Heart left ventricle (tissue), 16 donors: Measurements from ENCODE around the gene NUDT2. TPM values are rescaled to one million over a fixed set of nuclear protein-coding genes. Genes with fewer than 3 reads are reported as not detected.
"Not testable (repeated sequence)": the region's sequence is repeated elsewhere in the genome, so short reads cannot be mapped to it uniquely, and the experiment has no call there.

Source experiments
- ATAC-seq, 4 donors: fragments of 200-7000 bp; cut with Tn5 transposase; one replicate each; pipeline ENCODE4 v1.9.1; 2020 to 2022; ENCODE audit warnings: moderate library complexity in 4 of 4, mild to moderate bottlenecking in 3 of 4, moderate number of reproducible peaks in 1 of 4
- DNase-seq, 5 donors: peaks; one replicate each; pipeline ENCODE4 v3.0.0-alpha.2; 2020
- H3K27ac ChIP-seq, 12 donors: fragments of 200-600 bp; sonication (generic) in 4 of 12; one replicate each; pipeline versions ENCODE4 v1.5.0 to v1.8.0; 2016 to 2022; ENCODE audit warnings: mild to moderate bottlenecking in 2 of 12
- H3K27me3 ChIP-seq, 9 donors: fragments of 200-600 bp; sonication (generic) in 2 of 9; one replicate each; pipeline versions ENCODE4 v1.5.1 to v1.8.0; 2016 to 2022; ENCODE audit warnings: mild to moderate bottlenecking in 3 of 9
- H3K36me3 ChIP-seq, 9 donors: fragments of 200-600 bp; sonication (generic) in 2 of 9; one replicate each; pipeline versions ENCODE4 v1.5.0 to v1.8.0; 2018 to 2022; ENCODE audit warnings: mild to moderate bottlenecking in 2 of 9
- H3K4me1 ChIP-seq, 12 donors: fragments of 200-600 bp; sonication (generic) in 4 of 12; one replicate each; pipeline versions ENCODE4 v1.5.0 to v1.8.0; 2016 to 2022; ENCODE audit warnings: mild to moderate bottlenecking in 3 of 12
- H3K4me3 ChIP-seq, 12 donors: fragments of 200-600 bp; sonication (generic) in 4 of 12; one replicate each; pipeline versions ENCODE4 v1.5.0 to v1.8.0; 2017 to 2022; ENCODE audit warnings: mild to moderate bottlenecking in 9 of 12, moderate library complexity in 4 of 12
- H3K9me3 ChIP-seq, 12 donors: fragments of 200-600 bp; sonication (generic) in 4 of 12; one replicate each; pipeline versions ENCODE4 v1.5.0 to v1.8.0; 2016 to 2022; ENCODE audit warnings: mild to moderate bottlenecking in 1 of 12
- CTCF ChIP-seq, 12 donors: fragments of 200-600 bp; sonication (generic) in 4 of 12; IDR thresholded peaks; one replicate each; pipeline versions ENCODE4 v1.5.0 to v1.8.0; 2018 to 2022; ENCODE audit warnings: antibody characterized with exemption in 12 of 12, mild to moderate bottlenecking in 5 of 12
- POLR2A ChIP-seq, 2 donors: fragments of 450-650 bp; IDR thresholded peaks; one replicate each; pipeline ENCODE4 v1.6.1; 2017; ENCODE audit warnings: antibody characterized with exemption in 2 of 2, mild to moderate bottlenecking in 2 of 2, moderate library complexity in 2 of 2
- WGBS, 4 donors: extraction: QIAGEN DNeasy Blood & Tissue Kit in 2 of 4; methylation state at CpG; one replicate each; pipeline versions ENCODE4 v1.1.5 to v1.1.7; 2013 to 2018; 5-methylcytosine and 5-hydroxymethylcytosine counted together
- intact Hi-C, 10 donors: fragments of 100-400 bp; cut with DNase I; formaldehyde crosslinking; loops; one replicate each; pipeline versions ENCODE4 v1.11.1 to v1.14.2; 2022
- polyA plus RNA-seq, 2 donors: library from polyadenylated mRNA; stranded (reverse); fragments of 200-250 nt; gene quantifications; one replicate each; pipeline ENCODE4 v1.2.3, GENCODE V29; 2013
- total RNA-seq, 9 donors: library from RNA; depleted of rRNA in 2 of 9; stranded (reverse); fragments of >200 nt in 2 of 9; fragmentation: NEBNext Ultra II Directional in 3 of 9; extraction: Animal tissue kit (Norgen Biotek cat#: 25700) in 3 of 9; gene quantifications; one replicate each; pipeline versions ENCODE4 v1.1.0 to v1.2.4, GENCODE V29; 2016 to 2023
- donor health status: ischemic (EF 13 %, LVEDD 7.1; RV severe dilation, severe dysfunction).
- donor health status: healthy with polysubstance abuse.
- donor health status: DM: no; HTN: yes; CAD: no.
- donor health status: DM: no; HTN: no; CAD: no.
- donor health status: ischemic (EF 25% LVEDD 6.9; RV normal size, moderate dysfunction).
- donor health status: ischemic (EF 25% LVEDD 5.7; RV mildly dilated, moderate dysfunction).
- donor health status: healthy.
- donor health status: DM: yes; HTN: yes; CAD: no.
- donor health status: ischemic (EF 35%, LVEDD 5.7; RV mildly dilated, moderate dysfunction).
- donor health status: nonischemic (EF 11% LVEDD 7.7; RV severe dilation, severe dysfunction).
- donor health status: DM: yes; HTN: yes; CAD: no.
- donor health status: PGD.
- donor health status: ischemic (EF 29% LVEDD 5.4; RV normal size, mild dysfunction).
- donor health status: nonischemic (EF 23%, LVEDD 6.1; RV moderate dilation, normal function).

NUDT2 gene
- total and polyA plus RNA-seq, 11 donors = 14.1 to 27.6 (median 17.5) TPM

GRCh38 chr9:34362614-34363214 lies 33.3 kb downstream of the NUDT2 start:
- TF ChIP-seq POLR2A (IDR thresholded peaks at IDR 0.05) (no peak), CTCF (IDR thresholded peaks at IDR 0.05) (no peak)
- peaks cover 0 to 25% (median 15%) of the 10 kb centered on the region in 12 donors for H3K4me1 ChIP-seq
- peaks cover 0 to 5% (median 0%) of the 10 kb centered on the region in 12 donors for H3K9me3 ChIP-seq
- H3K27me3 ChIP-seq = no peaks in the 10 kb centered on the region
- H3K27ac ChIP-seq = peak overlapping the region in 11 of 12 donors; percentile 42 to 92 (median 77)
- peaks cover 0 to 3% (median 0%) of the 10 kb centered on the region in 9 donors for H3K36me3 ChIP-seq
- intact Hi-C loops = no loop called here
- ATAC-seq (no peak), DNase-seq (no peak)
- no peak overlapping the region for H3K4me3 ChIP-seq
- WGBS, 4 donors = 93 to 100% (median 95%) methylated on average over 4 of the region's 4 CpGs

- WGBS, 4 donors = 35 to 46% (median 39%) methylated on average over 13 of the region's 13 CpGs
- no peaks in the 10 kb centered on the region for H3K9me3 ChIP-seq
- intact Hi-C loops = no loop called here
- H3K27me3 ChIP-seq = no peaks in the 10 kb centered on the region
- ATAC-seq = peak; percentile 70 to 92 (median 80)
- H3K4me1 ChIP-seq = peaks cover 0 to 25% (median 15%) of the 10 kb centered on the region in 12 donors
- DNase-seq = peak in 4 of 5 donors; percentile 59 to 67 (median 64)
- TF ChIP-seq POLR2A (IDR thresholded peaks at IDR 0.05) (no peak), CTCF (IDR thresholded peaks at IDR 0.05) (no peak)
- peak overlapping the region; percentile 42 to 92 (median 76) for H3K27ac ChIP-seq
- peaks cover 0 to 4% (median 0%) of the 10 kb centered on the region in 9 donors for H3K36me3 ChIP-seq
- H3K4me3 ChIP-seq = peak overlapping the region in 8 of 12 donors; percentile 3 to 29 (median 10)
Measured at GRCh38 chr9:34363619-34364351, 34.4 kb downstream of the NUDT2 start.

GRCh38 chr9:34365282-34365681 lies 35.9 kb downstream of the NUDT2 start:
- Histone ChIP-seq H3K27me3 (no peaks in the 10 kb centered on the region), H3K27ac (peak overlapping the region in 4 of 12 donors; percentile 76 to 92 (median 78)), H3K4me3 (no peak overlapping the region), H3K4me1 (peaks cover 0 to 25% (median 15%) of the 10 kb centered on the region in 12 donors), H3K9me3 (no peaks in the 10 kb centered on the region), H3K36me3 (peaks cover 0 to 4% (median 0%) of the 10 kb centered on the region in 9 donors)
- TF ChIP-seq CTCF (IDR thresholded peaks at IDR 0.05) = no peak
- TF ChIP-seq POLR2A (IDR thresholded peaks at IDR 0.05) = no peak
- ATAC-seq (no peak), DNase-seq (no peak)
- intact Hi-C loops = no loop called here
- 71 to 81% (median 75%) methylated on average over 2 of the region's 2 CpGs for WGBS, 4 donors

- Histone ChIP-seq H3K9me3 (no peaks in the 10 kb centered on the region), H3K36me3 (peaks cover 0 to 15% (median 0%) of the 10 kb centered on the region in 9 donors), H3K4me3 (no peak overlapping the region), H3K27me3 (no peaks in the 10 kb centered on the region), H3K4me1 (peaks cover 0 to 25% (median 15%) of the 10 kb centered on the region in 12 donors), H3K27ac (no peak overlapping the region)
- TF ChIP-seq CTCF (IDR thresholded peaks at IDR 0.05) (no peak), POLR2A (IDR thresholded peaks at IDR 0.05) (no peak)
- WGBS, 4 donors = 89 to 96% (median 92%) methylated on average over 2 of the region's 2 CpGs
- DNase-seq (no peak), ATAC-seq (no peak)
- intact Hi-C loops = no loop called here
Measured at GRCh38 chr9:34366365-34366764, 37.0 kb downstream of the NUDT2 start.

- H3K27ac ChIP-seq, H3K4me3 ChIP-seq, DNase-seq, H3K27me3 ChIP-seq, H3K9me3 ChIP-seq, intact Hi-C loops, ATAC-seq: not testable (repeated sequence)
- 85 to 99% (median 94%) methylated on average over 2 to 3 of the region's 3 CpGs for WGBS, 4 donors
- peaks cover 0 to 23% (median 6%) of the 10 kb centered on the region in 9 donors for H3K36me3 ChIP-seq
- H3K4me1 ChIP-seq = peaks cover 0 to 26% (median 15%) of the 10 kb centered on the region in 12 donors
Measured at GRCh38 chr9:34367751-34368410, 38.5 kb downstream of the NUDT2 start.

- DNase-seq, H3K9me3 ChIP-seq, H3K27ac ChIP-seq, H3K27me3 ChIP-seq, H3K4me3 ChIP-seq, intact Hi-C loops, ATAC-seq: not testable (repeated sequence)
- Histone ChIP-seq H3K36me3 (peaks cover 0 to 23% (median 6%) of the 10 kb centered on the region in 9 donors), H3K4me1 (peaks cover 0 to 19% (median 10%) of the 10 kb centered on the region in 12 donors)
- WGBS, 4 donors = 96 to 99% (median 98%) methylated on average over 5 of the region's 5 CpGs
Measured at GRCh38 chr9:34368796-34369195, 39.4 kb downstream of the NUDT2 start.
